Esophagus muscularis mucosa (tissue), 4 donors: ENCODE data around the gene NEXN.

ENCODE experiments used
- EP300 ChIP-seq: sonication (generic); formaldehyde crosslinking; IDR thresholded peaks from one replicate; pipeline ENCODE4 v1.6.1; 2017; ENCODE audit warnings: antibody characterized with exemption
- POLR2AphosphoS5 ChIP-seq, 2 donors: sonication (generic); formaldehyde crosslinking; IDR thresholded peaks; one replicate each; pipeline ENCODE4 v1.6.1; 2017; ENCODE audit warnings: antibody characterized with exemption in 2 of 2
- TF ChIP-seq, protein P1 (sequence below), 3 experiments: fragments of 200-600 bp in 2 of 3; fragments of 450-650 bp in 1 of 3; sonication (generic) in 2 of 3; IDR thresholded peaks; one replicate each; pipeline ENCODE4 v1.5.1; 2017 to 2019; ENCODE audit warnings: antibody characterized with exemption in 3 of 3, mild to moderate bottlenecking in 2 of 3, moderate library complexity in 1 of 3

DNA sequence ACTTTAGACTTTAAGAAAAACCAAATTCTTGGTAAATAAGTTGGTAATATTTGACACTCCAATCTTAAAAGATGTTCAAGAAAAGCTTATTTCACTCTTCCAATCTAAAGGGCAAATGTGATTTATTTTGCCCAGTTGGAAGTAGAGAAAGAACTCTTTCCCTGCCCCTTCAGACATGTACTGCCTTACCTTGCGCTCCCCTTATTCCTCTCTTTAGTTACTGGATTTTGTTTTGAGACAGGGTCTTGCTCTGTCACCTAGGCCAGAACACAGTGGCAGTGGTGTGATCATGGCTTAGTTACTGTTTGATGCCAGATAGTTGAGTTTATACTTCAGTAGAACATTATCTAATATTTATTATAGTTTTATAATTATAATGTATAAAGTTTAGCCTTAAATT is 62.9 kb downstream of the NEXN start:
- TF ChIP-seq, protein P1, sequence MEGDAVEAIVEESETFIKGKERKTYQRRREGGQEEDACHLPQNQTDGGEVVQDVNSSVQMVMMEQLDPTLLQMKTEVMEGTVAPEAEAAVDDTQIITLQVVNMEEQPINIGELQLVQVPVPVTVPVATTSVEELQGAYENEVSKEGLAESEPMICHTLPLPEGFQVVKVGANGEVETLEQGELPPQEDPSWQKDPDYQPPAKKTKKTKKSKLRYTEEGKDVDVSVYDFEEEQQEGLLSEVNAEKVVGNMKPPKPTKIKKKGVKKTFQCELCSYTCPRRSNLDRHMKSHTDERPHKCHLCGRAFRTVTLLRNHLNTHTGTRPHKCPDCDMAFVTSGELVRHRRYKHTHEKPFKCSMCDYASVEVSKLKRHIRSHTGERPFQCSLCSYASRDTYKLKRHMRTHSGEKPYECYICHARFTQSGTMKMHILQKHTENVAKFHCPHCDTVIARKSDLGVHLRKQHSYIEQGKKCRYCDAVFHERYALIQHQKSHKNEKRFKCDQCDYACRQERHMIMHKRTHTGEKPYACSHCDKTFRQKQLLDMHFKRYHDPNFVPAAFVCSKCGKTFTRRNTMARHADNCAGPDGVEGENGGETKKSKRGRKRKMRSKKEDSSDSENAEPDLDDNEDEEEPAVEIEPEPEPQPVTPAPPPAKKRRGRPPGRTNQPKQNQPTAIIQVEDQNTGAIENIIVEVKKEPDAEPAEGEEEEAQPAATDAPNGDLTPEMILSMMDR (IDR thresholded peaks at IDR 0.05): no peak
- TF ChIP-seq EP300: no peak
- TF ChIP-seq POLR2AphosphoS5 (IDR thresholded peaks at IDR 0.05): no peak
